Measurements from ENCODE around the gene KCNIP1. TPM values are rescaled to one million over a fixed set of nuclear protein-coding genes. Genes with fewer than 3 reads are reported as not detected.

Gene KCNIP1
- total RNA-seq, 2 donors from 2014 or later: 0.52 to 0.99 TPM

DNA sequence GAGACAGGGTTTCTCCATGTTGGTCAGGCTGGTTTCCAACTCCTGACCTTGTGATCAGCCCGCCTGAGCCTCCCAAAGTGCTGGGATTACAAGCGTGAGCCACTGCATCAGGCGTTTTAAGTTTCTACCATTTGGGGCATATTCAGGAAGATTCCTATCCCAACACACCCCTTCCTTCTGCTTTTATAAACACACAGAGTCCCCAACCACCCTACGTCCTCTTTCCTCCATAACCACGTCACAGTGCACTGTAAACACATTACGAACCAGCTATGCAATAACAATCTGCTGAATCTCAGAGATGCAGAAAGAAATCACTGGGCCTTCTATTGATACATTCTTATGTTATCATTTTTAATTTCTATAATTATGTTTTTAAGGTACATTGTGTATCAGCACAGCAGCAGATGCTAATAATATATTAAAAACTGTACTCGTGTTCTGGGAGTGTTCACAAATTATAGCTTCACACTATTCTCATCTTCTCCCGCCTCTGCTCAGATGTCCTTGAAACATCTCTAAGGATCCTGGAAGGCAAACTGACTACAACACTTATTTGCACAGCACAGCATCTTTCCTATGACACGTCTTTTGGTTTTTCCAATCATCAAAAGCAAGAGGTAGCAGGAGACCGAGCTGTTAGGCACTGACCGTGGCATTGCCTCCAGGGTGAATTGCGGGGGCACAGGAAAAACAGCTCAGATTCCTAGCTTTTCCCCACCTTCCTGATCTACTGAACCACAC, 60.2 kb downstream of the KCNIP1 start:
- no peak overlapping the region for H3K27ac ChIP-seq
- ATAC-seq (no peak), DNase-seq (peak in 1 of 4 donors; percentile 9)
- H3K36me3 ChIP-seq (replicated peaks in 1 of 2; ENCODE audit: insufficient read depth in 1 of 2, low read depth in 2 of 2): no peaks in the 10 kb centered on the region
- TF ChIP-seq POLR2A (IDR thresholded peaks at IDR 0.05): no peak
- TF ChIP-seq, protein P1, sequence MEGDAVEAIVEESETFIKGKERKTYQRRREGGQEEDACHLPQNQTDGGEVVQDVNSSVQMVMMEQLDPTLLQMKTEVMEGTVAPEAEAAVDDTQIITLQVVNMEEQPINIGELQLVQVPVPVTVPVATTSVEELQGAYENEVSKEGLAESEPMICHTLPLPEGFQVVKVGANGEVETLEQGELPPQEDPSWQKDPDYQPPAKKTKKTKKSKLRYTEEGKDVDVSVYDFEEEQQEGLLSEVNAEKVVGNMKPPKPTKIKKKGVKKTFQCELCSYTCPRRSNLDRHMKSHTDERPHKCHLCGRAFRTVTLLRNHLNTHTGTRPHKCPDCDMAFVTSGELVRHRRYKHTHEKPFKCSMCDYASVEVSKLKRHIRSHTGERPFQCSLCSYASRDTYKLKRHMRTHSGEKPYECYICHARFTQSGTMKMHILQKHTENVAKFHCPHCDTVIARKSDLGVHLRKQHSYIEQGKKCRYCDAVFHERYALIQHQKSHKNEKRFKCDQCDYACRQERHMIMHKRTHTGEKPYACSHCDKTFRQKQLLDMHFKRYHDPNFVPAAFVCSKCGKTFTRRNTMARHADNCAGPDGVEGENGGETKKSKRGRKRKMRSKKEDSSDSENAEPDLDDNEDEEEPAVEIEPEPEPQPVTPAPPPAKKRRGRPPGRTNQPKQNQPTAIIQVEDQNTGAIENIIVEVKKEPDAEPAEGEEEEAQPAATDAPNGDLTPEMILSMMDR (IDR thresholded peaks at IDR 0.05): no peak
- H3K4me3 ChIP-seq: no peak overlapping the region
- H3K27me3 ChIP-seq: no peaks in the 10 kb centered on the region
- no peaks in the 10 kb centered on the region for H3K9me3 ChIP-seq
- 54 to 62% methylated on average over 12 of the region's 12 CpGs for WGBS, 2 donors
- H3K4me1 ChIP-seq: no peaks in the 10 kb centered on the region
- intact Hi-C loops (cut with DNase I): no loop called here

DNA sequence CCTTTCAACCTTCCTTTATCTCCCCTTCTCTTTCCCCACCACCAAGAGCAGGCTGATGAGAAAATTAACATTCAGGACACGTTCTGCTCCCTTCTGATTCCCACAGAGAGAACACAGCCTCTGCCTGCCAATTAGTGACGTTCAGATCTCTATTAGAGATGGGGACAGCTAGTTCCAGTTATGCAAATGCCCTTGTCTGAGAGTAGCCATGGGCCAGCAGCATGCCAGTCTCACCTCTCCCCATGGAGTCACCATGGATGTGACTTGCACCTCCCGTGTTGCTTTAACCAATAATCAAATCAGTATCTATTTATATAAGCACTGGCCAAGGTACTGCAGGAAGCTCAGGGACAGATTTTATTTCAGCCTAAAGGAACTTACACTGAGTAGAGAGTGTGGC, 61.3 kb downstream of the KCNIP1 start:
- Histone ChIP-seq H3K27ac (no peak overlapping the region), H3K9me3 (no peaks in the 10 kb centered on the region), H3K4me3 (no peak overlapping the region), H3K4me1 (peaks cover 7% of the 10 kb centered on the region), H3K36me3 (replicated peaks in 1 of 2; ENCODE audit: insufficient read depth in 1 of 2, low read depth in 2 of 2) (no peaks in the 10 kb centered on the region), H3K27me3 (no peaks in the 10 kb centered on the region)
- WGBS, 2 donors: 16 to 35% methylated on average over 3 of the region's 3 CpGs
- ATAC-seq: peak; percentile 9
- TF ChIP-seq POLR2A (IDR thresholded peaks at IDR 0.05): no peak
- TF ChIP-seq, protein P1 (IDR thresholded peaks at IDR 0.05): no peak
- intact Hi-C loops (cut with DNase I): no loop called here
- peak in 1 of 4 donors; percentile 18 for DNase-seq

DNA sequence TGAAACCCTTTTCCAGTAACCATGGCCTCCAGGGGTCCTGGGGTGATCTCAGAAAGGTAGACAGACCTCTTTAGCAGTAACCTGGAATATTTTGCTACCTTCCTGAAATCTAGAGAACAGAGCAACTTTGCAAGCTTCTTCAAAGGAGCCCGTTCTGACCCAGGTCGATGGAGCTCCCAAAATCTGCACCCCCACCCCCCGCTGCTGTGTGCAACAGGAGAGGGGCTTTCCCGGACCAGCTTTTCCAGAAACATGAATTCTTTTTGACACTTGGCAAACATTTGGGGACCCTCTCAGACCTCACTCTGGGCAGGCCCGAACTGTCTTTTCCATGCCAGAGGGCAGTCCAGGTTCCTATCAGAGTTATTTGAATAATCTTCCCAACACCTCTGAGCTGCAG, 65.3 kb downstream of the KCNIP1 start:
- ATAC-seq (no peak), DNase-seq (no peak)
- Histone ChIP-seq H3K27ac (no peak overlapping the region), H3K27me3 (no peaks in the 10 kb centered on the region), H3K4me1 (peaks cover 25% of the 10 kb centered on the region), H3K4me3 (no peak overlapping the region), H3K9me3 (no peaks in the 10 kb centered on the region), H3K36me3 (replicated peaks in 1 of 2; ENCODE audit: insufficient read depth in 1 of 2, low read depth in 2 of 2) (no peaks in the 10 kb centered on the region)
- intact Hi-C loops (cut with DNase I): no loop called here
- TF ChIP-seq POLR2A (IDR thresholded peaks at IDR 0.05): no peak
- TF ChIP-seq, protein P1 (IDR thresholded peaks at IDR 0.05): no peak
- WGBS, 2 donors: 48 to 62% methylated on average over 5 of the region's 5 CpGs

DNA sequence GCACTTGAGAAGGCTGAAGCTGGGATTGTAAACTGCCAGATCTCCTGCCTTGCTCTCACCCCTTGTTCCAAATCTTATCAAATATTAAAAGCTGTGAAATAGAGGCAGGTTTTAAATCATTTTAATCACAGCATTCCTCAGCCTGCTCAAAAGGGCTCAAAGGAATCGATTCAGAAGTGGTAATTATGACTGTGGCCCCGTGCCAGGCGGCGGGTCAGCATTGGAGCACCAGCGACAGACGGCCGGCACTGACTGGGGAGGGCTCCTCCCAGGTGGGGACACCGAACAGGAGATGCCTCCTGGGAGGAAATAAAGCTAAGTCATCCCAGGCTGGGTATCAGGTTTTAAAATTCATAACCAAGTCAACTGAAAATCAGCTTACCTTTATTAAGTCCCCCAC, 66.7 kb downstream of the KCNIP1 start:
- intact Hi-C loops (cut with DNase I): no loop called here
- DNase-seq (peak; percentile 31 to 47 (median 43)), ATAC-seq (peak; percentile 62)
- Histone ChIP-seq H3K4me1 (peaks cover 25% of the 10 kb centered on the region), H3K36me3 (replicated peaks in 1 of 2; ENCODE audit: insufficient read depth in 1 of 2, low read depth in 2 of 2) (no peaks in the 10 kb centered on the region), H3K27me3 (no peaks in the 10 kb centered on the region), H3K4me3 (no peak overlapping the region), H3K9me3 (no peaks in the 10 kb centered on the region), H3K27ac (no peak overlapping the region)
- no peak for TF ChIP-seq POLR2A (IDR thresholded peaks at IDR 0.05)
- TF ChIP-seq, protein P1 (IDR thresholded peaks at IDR 0.05): no peak
- 5 to 14% methylated on average over 8 of the region's 8 CpGs for whole genome bisulfite sequencing, 2 donors

DNA sequence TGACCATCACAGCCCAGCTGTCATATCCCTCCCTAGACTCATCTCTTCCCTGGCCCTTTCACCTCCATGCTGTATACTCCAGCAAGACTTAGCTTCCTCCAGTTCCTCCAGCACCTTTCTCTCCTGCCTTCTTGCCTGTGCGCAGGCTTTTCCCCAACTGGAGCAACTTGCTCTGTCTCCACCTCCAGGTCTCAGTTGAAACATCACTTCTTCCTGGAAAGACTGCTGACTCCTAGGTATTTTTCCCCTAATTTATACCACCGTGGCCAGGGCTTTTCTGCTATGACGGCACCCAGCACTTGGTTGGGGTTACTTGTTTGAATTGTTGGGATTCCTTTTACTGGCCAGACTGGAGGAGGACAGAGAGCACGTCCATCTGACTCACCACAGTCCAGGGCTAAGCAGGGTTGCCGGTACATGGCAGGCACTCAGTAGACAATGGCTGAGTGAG, 67.5 kb downstream of the KCNIP1 start:
- peak; percentile 68 for ATAC-seq
- Histone ChIP-seq H3K36me3 (replicated peaks in 1 of 2; ENCODE audit: insufficient read depth in 1 of 2, low read depth in 2 of 2) (no peaks in the 10 kb centered on the region), H3K27ac (no peak overlapping the region), H3K27me3 (no peaks in the 10 kb centered on the region), H3K4me3 (no peak overlapping the region), H3K9me3 (no peaks in the 10 kb centered on the region), H3K4me1 (peaks cover 25% of the 10 kb centered on the region)
- intact Hi-C loops (cut with DNase I): no loop called here
- no peak for TF ChIP-seq POLR2A (IDR thresholded peaks at IDR 0.05)
- TF ChIP-seq, protein P1 (IDR thresholded peaks at IDR 0.05): peak in 1 of 7 experiments; percentile 12
- DNase-seq: peak in 1 of 4 donors; percentile 8
- WGBS, 2 donors: 19 to 22% methylated on average over 5 of the region's 5 CpGs

Measured in body of pancreas (tissue), 4 donors.